Peyer's patch (tissue), 4 donors: ENCODE data around the gene ENOPH1. TPM values are rescaled to one million over a fixed set of nuclear protein-coding genes. Genes with fewer than 3 reads are reported as not detected.
A peak's percentile ranks its signal among the peaks of the same experiment; 100 is the strongest.
"Not testable (repeated sequence)": the region's sequence is repeated elsewhere in the genome, so short reads cannot be mapped to it uniquely, and the experiment has no call there.

Experiments
- DNase-seq, 3 donors: peaks; one replicate each; pipeline ENCODE4 v3.0.0-alpha.2; 2017 to 2019
- H3K27ac ChIP-seq, 4 donors: fragments of 200-600 bp; sonication (generic); one replicate each; pipeline ENCODE4 v1.5.1; 2016 to 2019
- H3K27me3 ChIP-seq, 2 donors: fragments of 200-600 bp; sonication (generic); one replicate each; pipeline ENCODE4 v1.5.1; 2019
- H3K36me3 ChIP-seq, 3 donors: fragments of 200-600 bp; sonication (generic); one replicate each; pipeline ENCODE4 v1.5.1; 2016 to 2019
- H3K4me1 ChIP-seq, 4 donors: fragments of 200-600 bp; sonication (generic); one replicate each; pipeline ENCODE4 v1.5.1; 2016 to 2019
- H3K4me3 ChIP-seq, 4 donors: fragments of 200-600 bp; sonication (generic); 1 replicate in 3 of 4; 2 replicates in 1 of 4; pipeline ENCODE4 v1.5.1; 2016 to 2019; ENCODE audit warnings: mild to moderate bottlenecking in 1 of 4
- H3K9me3 ChIP-seq, 4 donors: fragments of 200-600 bp; sonication (generic); one replicate each; pipeline ENCODE4 v1.5.1; 2016 to 2019; ENCODE audit warnings: mild to moderate bottlenecking in 1 of 4
- CTCF ChIP-seq, 6 experiments: fragments of 450-650 bp in 4 of 6; fragments of 200-600 bp in 2 of 6; sonication (generic) in 1 of 6; IDR thresholded peaks; one replicate each; pipeline ENCODE4 v1.5.1; 2017 to 2019; ENCODE audit warnings: antibody characterized with exemption in 6 of 6, mild to moderate bottlenecking in 3 of 6, moderate library complexity in 1 of 6
- POLR2A ChIP-seq, 2 donors: fragments of 450-650 bp; IDR thresholded peaks; one replicate each; pipeline ENCODE4 v1.5.1; 2017; ENCODE audit warnings: antibody characterized with exemption in 2 of 2, mild to moderate bottlenecking in 2 of 2, moderate library complexity in 2 of 2
- total RNA-seq, 4 donors: library from RNA; depleted of rRNA; stranded (reverse); fragments of >200 nt; gene quantifications; one replicate each; pipeline ENCODE4 v1.1.0, GENCODE V29; 2016

The ENOPH1 gene
- 10 to 100 TPM in 3 of 4 donors, 1 to 10 TPM in 1; 8.2 to 18.6 (median 15.2) TPM for total RNA-seq

GRCh38 chr4:82430193-82430963 lies at the start of gene ENOPH1, which contains the start of gene HNRNPDL:
Gene ENOPH1 (plus strand): TSS chr4:82430590. CDS start chr4:82430830, 240 bp downstream.
Gene HNRNPDL (minus strand): TSS chr4:82430462. CDS start chr4:82429690, 772 bp downstream.
- peak; percentile 97 to 98 (median 98) for DNase-seq
- peak in 1 of 6 experiments; percentile 27 for TF ChIP-seq CTCF (IDR thresholded peaks at IDR 0.05)
- peak; percentile 44 to 73 for TF ChIP-seq POLR2A (IDR thresholded peaks at IDR 0.05)
- peaks cover 0 to 18% (median 0%) of the 10 kb centered on the region in 3 donors for H3K36me3 ChIP-seq
- H3K4me1 ChIP-seq = peaks cover 3 to 39% (median 8%) of the 10 kb centered on the region in 4 donors
- H3K27ac ChIP-seq = peak within 1 kb of the TSS; percentile 98 to 100 (median 99)
- peak within 1 kb of the TSS; percentile 86 to 90 (median 89) for H3K4me3 ChIP-seq
- no peaks in the 10 kb centered on the region for H3K9me3 ChIP-seq
- no peaks in the 10 kb centered on the region for H3K27me3 ChIP-seq

DNA sequence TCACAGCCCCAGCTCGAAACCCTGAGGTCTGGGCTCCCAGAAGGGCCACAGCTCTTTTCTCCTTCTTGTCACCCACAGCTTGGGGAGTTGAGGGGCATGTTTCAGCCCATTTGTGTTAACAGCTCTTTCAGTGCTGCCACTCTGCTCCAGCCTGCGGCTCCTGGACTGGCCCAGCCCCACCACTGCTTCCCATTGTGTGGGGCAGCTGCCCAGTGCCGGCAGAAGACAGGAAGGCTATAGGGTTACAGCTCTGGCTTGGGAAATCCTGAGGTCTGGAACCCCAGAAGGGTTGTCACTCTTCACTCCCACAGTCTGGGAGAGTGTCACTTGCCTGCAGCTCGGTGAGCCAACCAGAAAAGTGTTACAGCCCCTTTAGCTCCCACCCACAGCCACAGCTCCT lies 49.6 kb upstream of the ENOPH1 start:
- no peak overlapping the region for H3K4me3 ChIP-seq
- DNase-seq = no peak
- TF ChIP-seq CTCF (IDR thresholded peaks at IDR 0.05) (no peak), POLR2A (IDR thresholded peaks at IDR 0.05) (no peak)
- no peaks in the 10 kb centered on the region for H3K27me3 ChIP-seq
- no peaks in the 10 kb centered on the region for H3K36me3 ChIP-seq
- H3K9me3 ChIP-seq = no peaks in the 10 kb centered on the region
- no peak overlapping the region for H3K27ac ChIP-seq
- peaks cover 0 to 7% (median 2%) of the 10 kb centered on the region in 4 donors for H3K4me1 ChIP-seq

- Histone ChIP-seq H3K4me3 (no peak overlapping the region), H3K4me1 (peaks cover 0 to 3% (median 0%) of the 10 kb centered on the region in 4 donors), H3K9me3 (no peaks in the 10 kb centered on the region), H3K27me3 (no peaks in the 10 kb centered on the region), H3K36me3 (no peaks in the 10 kb centered on the region), H3K27ac (no peak overlapping the region)
- no peak for TF ChIP-seq CTCF (IDR thresholded peaks at IDR 0.05)
- TF ChIP-seq POLR2A (IDR thresholded peaks at IDR 0.05) = no peak
- no peak for DNase-seq
Observed at GRCh38 chr4:82381235-82381634, 49.2 kb upstream of the ENOPH1 start.

GRCh38 chr4:82381661-82382296 lies 48.6 kb upstream of the ENOPH1 start:
- no peak for DNase-seq
- H3K9me3 ChIP-seq = no peaks in the 10 kb centered on the region
- H3K27ac ChIP-seq = no peak overlapping the region
- TF ChIP-seq CTCF (IDR thresholded peaks at IDR 0.05) (no peak), POLR2A (IDR thresholded peaks at IDR 0.05) (no peak)
- no peaks in the 10 kb centered on the region for H3K4me1 ChIP-seq
- no peak overlapping the region for H3K4me3 ChIP-seq
- no peaks in the 10 kb centered on the region for H3K36me3 ChIP-seq
- no peaks in the 10 kb centered on the region for H3K27me3 ChIP-seq

DNA sequence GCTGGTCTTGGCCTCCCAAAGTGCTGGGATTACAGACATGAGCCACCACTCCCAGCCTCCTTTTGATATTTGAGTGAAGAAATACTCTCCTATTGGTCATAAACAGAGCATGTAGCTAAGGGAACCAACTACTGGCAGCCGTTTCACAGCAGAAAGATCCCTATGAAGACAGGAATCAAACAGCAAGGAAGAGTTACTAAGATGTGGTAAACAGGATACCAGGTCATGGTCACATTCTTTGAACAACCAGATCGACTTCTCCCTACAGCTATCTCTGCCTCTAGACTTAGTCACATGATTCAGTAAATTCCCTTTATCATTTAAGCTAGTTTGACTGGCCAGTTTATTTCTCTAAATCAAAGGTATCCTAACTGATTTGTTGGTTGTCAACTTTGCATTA lies 47.6 kb upstream of the ENOPH1 start:
- Histone ChIP-seq H3K4me3 (no peak overlapping the region), H3K27ac (no peak overlapping the region), H3K9me3 (no peaks in the 10 kb centered on the region), H3K4me1 (no peaks in the 10 kb centered on the region), H3K36me3 (no peaks in the 10 kb centered on the region), H3K27me3 (no peaks in the 10 kb centered on the region)
- DNase-seq = no peak
- TF ChIP-seq CTCF (IDR thresholded peaks at IDR 0.05) = no peak

GRCh38 chr4:82386312-82386711 lies 44.1 kb upstream of the ENOPH1 start:
- not testable (repeated sequence) for H3K4me1 ChIP-seq, H3K9me3 ChIP-seq, H3K27ac ChIP-seq, DNase-seq, H3K36me3 ChIP-seq, H3K27me3 ChIP-seq, H3K4me3 ChIP-seq
